PC-3 (cell line): ENCODE data around the gene LIPH. TPM values are rescaled to one million over a fixed set of nuclear protein-coding genes. Genes with fewer than 3 reads are reported as not detected.
"Not testable (repeated sequence)": the region's sequence is repeated elsewhere in the genome, so short reads cannot be mapped to it uniquely, and the experiment has no call there.

Source experiments
- ATAC-seq: fragments of 200-7000 bp; cut with Tn5 transposase; 2 replicates; pipeline ENCODE4 v1.9.1; 2020; ENCODE audit warnings: mild to moderate bottlenecking, moderate library complexity
- BruUV-seq: library from RNA; stranded (reverse); fragments of 400-500 nt; replicated peaks from 2 replicates; lab custom pipeline; 2021; lab: Mats Ljungman, UMichigan
- CTCF ChIA-PET: fragments of 300-600 bp; sonication (Branson Sonifier 250); formaldehyde crosslinking; loops from one replicate; lab custom pipeline; 2022; ENCODE audit warnings: antibody characterized with exemption; lab: Charles Lee
- POLR2A ChIA-PET: fragments of 300-600 bp; sonication (Branson Sonifier 250); formaldehyde crosslinking; loops from one replicate; lab custom pipeline; 2022; ENCODE audit warnings: antibody characterized with exemption; ENCODE audit not compliant: unreplicated experiment; lab: Charles Lee
- DNase-seq: peaks from one replicate; pipeline ENCODE4 v3.0.0-alpha.2; 2015
- H2AFZ ChIP-seq: fragments of 300-600 bp; sonication (generic); 2 replicates; pipeline ENCODE4 v1.6.0; 2016; ENCODE audit warnings: antibody characterized with exemption, low read length
- H3F3A ChIP-seq: fragments of 300-600 bp; sonication (generic); one replicate; pipeline ENCODE4 v1.6.0; 2017; ENCODE audit warnings: antibody characterized with exemption, low read length, control low read depth, mild to moderate bottlenecking; ENCODE audit not compliant: unreplicated experiment
- H3K27ac ChIP-seq: fragments of 300-600 bp; sonication (generic); 2 replicates; pipeline ENCODE4 v1.5.1; 2016; ENCODE audit warnings: mild to moderate bottlenecking, low read length
- H3K27me3 ChIP-seq: fragments of 300-600 bp; sonication (generic); 2 replicates; pipeline ENCODE4 v1.6.1; 2016; ENCODE audit warnings: low read length, mixed read lengths
- H3K36me3 ChIP-seq: fragments of 300-600 bp; sonication (generic); 2 replicates; pipeline ENCODE4 v1.6.1; 2016; ENCODE audit warnings: low read depth, mixed run types, low read length, mixed read lengths
- H3K4me1 ChIP-seq: fragments of 300-600 bp; sonication (generic); 2 replicates; pipeline ENCODE4 v1.5.1; 2016; ENCODE audit warnings: low read length; ENCODE audit not compliant: insufficient read depth
- H3K4me2 ChIP-seq: fragments of 300-600 bp; sonication (generic); 2 replicates; pipeline ENCODE4 v1.6.0; 2016; ENCODE audit warnings: low read length
- H3K4me3 ChIP-seq: fragments of 300-600 bp; sonication (generic); 2 replicates; pipeline ENCODE4 v1.5.1; 2016; ENCODE audit warnings: mild to moderate bottlenecking, low read length, mixed read lengths
- H3K79me2 ChIP-seq: fragments of 300-600 bp; sonication (generic); 2 replicates; pipeline ENCODE4 v1.6.1; 2017; ENCODE audit warnings: low read length, mixed read lengths
- H3K9ac ChIP-seq: fragments of 300-600 bp; sonication (generic); 2 replicates; pipeline ENCODE4 v1.6.0; 2016; ENCODE audit warnings: mild to moderate bottlenecking, low read length
- H3K9me2 ChIP-seq: fragments of 300-600 bp; sonication (generic); replicated peaks from 2 replicates; pipeline ENCODE4 v1.6.1; 2016; ENCODE audit warnings: mixed run types, low read length, mixed read lengths
- H3K9me3 ChIP-seq: fragments of 300-600 bp; sonication (generic); 2 replicates; pipeline ENCODE4 v1.6.1; 2016; ENCODE audit warnings: low read length, mixed read lengths
- H4K20me1 ChIP-seq: fragments of 300-600 bp; sonication (generic); 2 replicates; pipeline ENCODE4 v1.6.1; 2016; ENCODE audit warnings: low read length, mixed read lengths
- CTCF ChIP-seq: fragments of 300-600 bp; sonication (generic); conservative IDR thresholded peaks from 2 replicates; pipeline ENCODE4 v1.5.1; 2017; ENCODE audit warnings: antibody characterized with exemption, low read depth, mild to moderate bottlenecking, low read length
- EZH2 ChIP-seq: fragments of 300-600 bp; sonication (generic); IDR thresholded peaks from one replicate; pipeline ENCODE4 v1.6.1; 2017; ENCODE audit warnings: antibody characterized with exemption, mild to moderate bottlenecking, low read length; ENCODE audit not compliant: unreplicated experiment
- EZH2phosphoT487 ChIP-seq: fragments of 300-600 bp; sonication (generic); IDR thresholded peaks from 2 replicates; pipeline ENCODE4 v1.6.1; 2018; ENCODE audit warnings: mild to moderate bottlenecking, antibody characterized with exemption, low read length, borderline replicate concordance
- intact Hi-C: fragments of 100-400 bp; cut with micrococcal nuclease; formaldehyde crosslinking; loops from 2 replicates; pipeline ENCODE4 v1.9.0; 2023
- total RNA-seq: library from RNA; depleted of rRNA; stranded (reverse); fragments of >200 nt; gene quantifications from 2 replicates; pipeline ENCODE4 v1.2.3, GENCODE V29; 2014

LIPH gene
- total RNA-seq, 1 experiment from 2014 or later: 1.0 TPM

DNA sequence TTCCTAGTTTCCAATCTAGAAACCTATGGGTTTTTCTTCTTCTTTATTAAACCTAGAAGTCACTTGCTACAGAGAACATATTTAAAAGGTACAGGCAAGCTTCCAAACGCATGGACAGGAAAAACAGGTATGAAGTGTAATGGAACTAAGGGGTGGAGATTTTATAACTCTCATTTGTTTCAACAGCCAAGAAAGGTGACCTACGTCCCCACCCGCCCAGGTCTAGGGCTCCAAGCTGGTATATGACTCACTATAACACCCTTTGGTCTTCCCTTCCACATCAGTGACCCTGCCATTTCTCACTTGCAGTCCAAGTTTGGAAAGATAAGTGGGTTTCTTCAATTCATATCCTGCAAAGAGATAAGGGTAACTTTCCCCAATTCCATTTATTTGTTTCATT lies 6.0 kb upstream of the LIPH start:
- Histone ChIP-seq H3K36me3 (no peaks in the 10 kb centered on the region), H3K4me2 (peak overlapping the region; percentile 81), H3F3A (no peaks in the 10 kb centered on the region), H3K79me2 (no peaks in the 10 kb centered on the region), H3K9me2 (no peaks in the 10 kb centered on the region), H3K27me3 (no peaks in the 10 kb centered on the region), H3K4me3 (peak overlapping the region; percentile 67; the same call in 1 of the 2 replicates), H3K4me1 (peaks cover 31% of the 10 kb centered on the region), H2AFZ (peak overlapping the region; percentile 82), H4K20me1 (no peaks in the 10 kb centered on the region), H3K9me3 (no peaks in the 10 kb centered on the region), H3K27ac (peak overlapping the region; percentile 87), H3K9ac (peak overlapping the region; percentile 31)
- TF ChIP-seq EZH2: no peak
- no peak for TF ChIP-seq CTCF
- TF ChIP-seq EZH2phosphoT487: no peak
- intact Hi-C loops: loop anchor here (1.0 to 10.0 kb wide), 3 partner anchors 9 to 216 kb away; partner anchors contain the start of gene MAP3K13
- CTCF ChIA-PET: interaction anchor here (0.9 to 1.3 kb wide), 2 partner anchors 29 to 98 kb away, joined by 3 to 5 read pairs; no protein-coding TSS in a partner anchor
- BruUV-seq: no TSS peak
- POLR2A ChIA-PET: interaction anchor here (1.2 kb wide), 1 partner anchor 59 kb away, joined by 4 read pairs; the partner anchor contains the start of gene TMEM41A
- ATAC-seq (peak; percentile 78), DNase-seq (peak; percentile 96)

DNA sequence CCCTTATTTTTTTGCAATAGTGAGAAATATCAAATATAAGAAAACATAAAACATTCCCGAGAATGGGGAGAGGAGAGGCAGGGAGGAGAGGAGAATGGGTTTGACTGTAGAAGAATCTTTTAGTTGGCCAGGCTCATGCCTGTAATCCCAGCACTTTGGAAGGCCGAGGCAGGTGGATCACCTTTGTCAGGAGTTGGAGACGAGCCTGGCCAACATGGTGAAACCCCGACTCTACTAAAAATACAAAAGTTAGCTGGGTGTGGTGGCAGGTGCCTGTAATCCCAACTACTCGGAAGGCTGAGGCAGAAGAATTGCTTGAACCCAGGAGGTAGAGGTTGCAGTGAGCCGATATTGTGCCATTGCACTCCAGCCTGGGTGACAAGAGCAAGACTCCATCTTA lies 4.3 kb upstream of the LIPH start:
- H3K4me2 ChIP-seq, H3K27me3 ChIP-seq, H3K9me2 ChIP-seq, ATAC-seq, POLR2A ChIA-PET, H3F3A ChIP-seq, DNase-seq, H3K4me3 ChIP-seq, H3K9me3 ChIP-seq, BruUV-seq, CTCF ChIA-PET, H4K20me1 ChIP-seq, H3K79me2 ChIP-seq, H3K27ac ChIP-seq, H3K9ac ChIP-seq, H3K36me3 ChIP-seq, H2AFZ ChIP-seq: not testable (repeated sequence)
- intact Hi-C loops: loop anchor here (5.0 to 10.0 kb wide), 2 partner anchors 192 to 214 kb away; partner anchors contain the start of gene MAP3K13
- H3K4me1 ChIP-seq: peaks cover 42% of the 10 kb centered on the region

- BruUV-seq: no TSS peak
- no peak for TF ChIP-seq CTCF
- no peak for TF ChIP-seq EZH2
- POLR2A ChIA-PET: no interaction called here
Measured at GRCh38 chr3:185555860-185556347, 3.5 kb upstream of the LIPH start.

More at GRCh38 chr3:185555860-185556347, 3.5 kb upstream of the LIPH start:
- Histone ChIP-seq H3K4me1 (peaks cover 42% of the 10 kb centered on the region), H2AFZ (no peak overlapping the region), H3F3A (no peaks in the 10 kb centered on the region), H3K36me3 (no peaks in the 10 kb centered on the region), H3K27me3 (no peaks in the 10 kb centered on the region), H3K79me2 (no peaks in the 10 kb centered on the region), H4K20me1 (no peaks in the 10 kb centered on the region), H3K9me2 (no peaks in the 10 kb centered on the region), H3K9me3 (no peaks in the 10 kb centered on the region), H3K27ac (no peak overlapping the region), H3K9ac (no peak overlapping the region), H3K4me3 (no peak overlapping the region), H3K4me2 (no peak overlapping the region)
- CTCF ChIA-PET: no interaction called here
- intact Hi-C loops: loop anchor here (5.0 to 10.0 kb wide), 2 partner anchors 191 to 214 kb away; partner anchors contain the start of gene MAP3K13
- DNase-seq: no peak
- no peak for ATAC-seq
